ENCODE data around the gene DNAI1.

- peak in 1 of 3 experiments; percentile 23 for TF ChIP-seq CTCF (optimal IDR thresholded peaks at IDR 0.05 in 1 of 3, IDR thresholded peaks at IDR 0.05 in 1 of 3, conservative IDR thresholded peaks at IDR 0.05 in 1 of 3; ENCODE audit: extremely low read depth in 1 of 3, insufficient read depth in 2 of 3, low read length in 3 of 3)
- TF ChIP-seq EZH2 (IDR thresholded peaks at IDR 0.05; ENCODE audit: low read length): no peak
Observed at GRCh38 chr9:34501889-34502425, 43.4 kb downstream of the DNAI1 start.
